IPS-20b (cell line): ENCODE measurements around the gene TMSB15C.

Experiments
- H3K27ac ChIP-seq: one replicate; pipeline ENCODE4 v1.5.1; 2013; ENCODE audit warnings: low read length
- H3K27me3 ChIP-seq: 2 replicates; pipeline ENCODE4 v1.6.1; 2013; ENCODE audit warnings: mild to moderate bottlenecking, low read length, inconsistent platforms; ENCODE audit not compliant: insufficient read depth
- H3K36me3 ChIP-seq: 2 replicates; pipeline ENCODE4 v1.6.1; 2013; ENCODE audit warnings: low read depth, mild to moderate bottlenecking, inconsistent platforms, low read length, moderate library complexity; ENCODE audit not compliant: insufficient read depth
- H3K4me1 ChIP-seq: 2 replicates; pipeline ENCODE4 v1.6.1; 2013; ENCODE audit warnings: mild to moderate bottlenecking, control low read depth, inconsistent platforms, low read length, moderate library complexity; ENCODE audit not compliant: insufficient read depth
- H3K4me3 ChIP-seq: 2 replicates; pipeline ENCODE4 v1.5.1; 2013; ENCODE audit warnings: mild to moderate bottlenecking, low read length, inconsistent platforms
- H3K9ac ChIP-seq: 2 replicates; pipeline ENCODE4 v1.6.1; 2013; ENCODE audit warnings: low read depth, mild to moderate bottlenecking, inconsistent platforms, low read length, moderate library complexity
- H3K9me3 ChIP-seq: 2 replicates; pipeline ENCODE4 v1.6.1; 2013; ENCODE audit warnings: mild to moderate bottlenecking, low read depth, low read length, inconsistent platforms; ENCODE audit not compliant: insufficient read depth

TMSB15C gene

GRCh38 chrX:104039689-104040505, 36.1 kb downstream of the TMSB15C start, which contains the start of gene H2BW2:
TSS of gene H2BW2 (plus strand) at chrX:104039956. CDS start at chrX:104039995, 39 bp downstream.
- Histone ChIP-seq H3K4me3 (no peak within 1 kb of the TSS), H3K9me3 (no peaks in the 10 kb centered on the region), H3K9ac (no peak within 1 kb of the TSS), H3K36me3 (no peaks in the 10 kb centered on the region), H3K27me3 (no peaks in the 10 kb centered on the region), H3K4me1 (no peaks in the 10 kb centered on the region), H3K27ac (no peak within 1 kb of the TSS)
